Thyroid gland (tissue), 4 donors: ENCODE data around the gene ORAI1. TPM values are rescaled to one million over a fixed set of nuclear protein-coding genes. Genes with fewer than 3 reads are reported as not detected.
"Not testable (repeated sequence)": the region's sequence is repeated elsewhere in the genome, so short reads cannot be mapped to it uniquely, and the experiment has no call there.

Source experiments
- DNase-seq, 2 donors: peaks; one replicate each; pipeline ENCODE4 v3.0.0-alpha.2; 2019
- H3K27ac ChIP-seq, 3 donors: fragments of 200-600 bp; sonication (generic); 1 replicate in 2 of 3; 2 replicates in 1 of 3; pipeline ENCODE4 v1.5.1; 2016 to 2019; ENCODE audit warnings: mild to moderate bottlenecking in 1 of 3, moderate library complexity in 1 of 3
- H3K27me3 ChIP-seq: fragments of 200-600 bp; sonication (generic); one replicate; pipeline ENCODE4 v1.5.1; 2019
- H3K36me3 ChIP-seq, 2 donors: fragments of 200-600 bp; sonication (generic); one replicate each; pipeline ENCODE4 v1.5.1; 2016 to 2019
- H3K4me1 ChIP-seq, 2 donors: fragments of 200-600 bp; sonication (generic); one replicate each; pipeline ENCODE4 v1.5.1; 2017 to 2019
- H3K4me3 ChIP-seq, 3 donors: fragments of 200-600 bp; sonication (generic); replicated peaks in 1 of 3; 1 replicate in 2 of 3; 2 replicates in 1 of 3; pipeline ENCODE4 v1.5.1; 2016; ENCODE audit warnings: mild to moderate bottlenecking in 1 of 3
- H3K9me3 ChIP-seq: fragments of 200-600 bp; sonication (generic); one replicate; pipeline ENCODE4 v1.5.1; 2017
- CTCF ChIP-seq, 6 experiments: fragments of 200-600 bp in 3 of 6; fragments of 450-650 bp in 3 of 6; sonication (generic) in 3 of 6; IDR thresholded peaks; one replicate each; pipeline ENCODE4 v1.5.1; 2016 to 2019; ENCODE audit warnings: antibody characterized with exemption in 6 of 6, mild to moderate bottlenecking in 2 of 6, inconsistent platforms in 1 of 6, moderate library complexity in 1 of 6
- POLR2A ChIP-seq, 2 donors: fragments of 450-650 bp; IDR thresholded peaks; one replicate each; pipeline ENCODE4 v1.6.1; 2017; ENCODE audit warnings: antibody characterized with exemption in 2 of 2, mild to moderate bottlenecking in 2 of 2, moderate library complexity in 1 of 2
- WGBS, 2 donors: methylation state at CpG; one replicate each; pipeline ENCODE4 v1.1.5; 2017; 5-methylcytosine and 5-hydroxymethylcytosine counted together
- intact Hi-C: fragments of 100-400 bp; cut with DNase I; formaldehyde crosslinking; loops from one replicate; pipeline ENCODE4 v1.15.1; 2023
- total RNA-seq, 4 donors: library from RNA; depleted of rRNA; stranded (reverse); fragments of >200 nt; gene quantifications; one replicate each; pipeline ENCODE4 v1.2.3, GENCODE V29; 2016

Gene ORAI1
- total RNA-seq, 4 donors from 2014 or later: 12.7 to 27.1 (median 17.0) TPM

GRCh38 chr12:121676190-121676589 is 49.9 kb downstream of the ORAI1 start:
- TF ChIP-seq CTCF (IDR thresholded peaks at IDR 0.05): no peak
- no peak for TF ChIP-seq POLR2A (IDR thresholded peaks at IDR 0.05)
- Histone ChIP-seq H3K27me3 (no peaks in the 10 kb centered on the region), H3K4me1 (peaks cover 15 to 23% of the 10 kb centered on the region in 2 donors), H3K4me3 (no peak overlapping the region), H3K9me3 (no peaks in the 10 kb centered on the region), H3K36me3 (no peaks in the 10 kb centered on the region), H3K27ac (no peak overlapping the region)
- intact Hi-C loops: loop anchor here (2.0 to 5.0 kb wide), 2 partner anchors 49 to 179 kb away; partner anchors contain the start of gene ORAI1
- 93 to 95% methylated on average over 5 of the region's 5 CpGs for WGBS, 2 donors
- no peak for DNase-seq

GRCh38 chr12:121678305-121678704 is 52.0 kb downstream of the ORAI1 start:
- H3K27ac ChIP-seq: peak overlapping the region; percentile 13 to 78 (median 71)
- peaks cover 15 to 17% of the 10 kb centered on the region in 2 donors for H3K4me1 ChIP-seq
- no peaks in the 10 kb centered on the region for H3K9me3 ChIP-seq
- H3K4me3 ChIP-seq: no peak overlapping the region
- H3K36me3 ChIP-seq: no peaks in the 10 kb centered on the region
- WGBS, 2 donors: 87 to 92% methylated on average over 3 of the region's 3 CpGs
- intact Hi-C loops: loop anchor here (5.0 kb wide), 1 partner anchor 51 kb away; the partner anchor contains the start of gene ORAI1
- no peaks in the 10 kb centered on the region for H3K27me3 ChIP-seq
- TF ChIP-seq CTCF (IDR thresholded peaks at IDR 0.05) (no peak), POLR2A (IDR thresholded peaks at IDR 0.05) (no peak)
- DNase-seq: no peak

- H3K27ac ChIP-seq: peak overlapping the region; percentile 13 to 78 (median 71)
- WGBS, 2 donors: 65 to 70% methylated on average over 7 to 9 of the region's 9 CpGs
- no peaks in the 10 kb centered on the region for H3K9me3 ChIP-seq
- H3K4me3 ChIP-seq: no peak overlapping the region
- H3K4me1 ChIP-seq: peaks cover 15 to 17% of the 10 kb centered on the region in 2 donors
- no peaks in the 10 kb centered on the region for H3K27me3 ChIP-seq
- intact Hi-C loops: loop anchor here (5.0 kb wide), 1 partner anchor 52 kb away; the partner anchor contains the start of gene ORAI1
- peak; percentile 60 for DNase-seq
- no peaks in the 10 kb centered on the region for H3K36me3 ChIP-seq
- TF ChIP-seq POLR2A (IDR thresholded peaks at IDR 0.05): no peak
- TF ChIP-seq CTCF (IDR thresholded peaks at IDR 0.05): no peak
Measured at GRCh38 chr12:121678716-121679300, 52.5 kb downstream of the ORAI1 start.

- H3K4me3 ChIP-seq, H3K27me3 ChIP-seq, H3K36me3 ChIP-seq, H3K9me3 ChIP-seq: not testable (repeated sequence)
- WGBS, 2 donors: 24 to 50% methylated on average over 13 of the region's 13 CpGs
- peaks cover 15 to 19% of the 10 kb centered on the region in 2 donors for H3K4me1 ChIP-seq
- H3K27ac ChIP-seq: peak overlapping the region; percentile 56 to 78 (median 71)
- intact Hi-C loops: loop anchor here (5.0 kb wide), 2 partner anchors 52 to 127 kb away; partner anchors contain the start of gene ORAI1
- peak; percentile 88 to 89 for DNase-seq
Measured at GRCh38 chr12:121679661-121680197, 53.4 kb downstream of the ORAI1 start.

GRCh38 chr12:121688966-121689365 is 62.6 kb downstream of the ORAI1 start:
- Histone ChIP-seq H3K4me1 (peaks cover 6 to 7% of the 10 kb centered on the region in 2 donors), H3K27me3 (no peaks in the 10 kb centered on the region), H3K27ac (no peak overlapping the region), H3K36me3 (no peaks in the 10 kb centered on the region), H3K9me3 (no peaks in the 10 kb centered on the region), H3K4me3 (no peak overlapping the region)
- intact Hi-C loops: no loop called here
- DNase-seq: no peak
- WGBS, 2 donors: 81 to 92% methylated on average over 3 of the region's 3 CpGs
- TF ChIP-seq CTCF (IDR thresholded peaks at IDR 0.05) (no peak), POLR2A (IDR thresholded peaks at IDR 0.05) (no peak)
